H1 (cell line): ENCODE results near the gene KCNQ1. TPM values are rescaled to one million over a fixed set of nuclear protein-coding genes. Genes with fewer than 3 reads are reported as not detected.

Experiments used
- CTCF ChIA-PET: fragments of 300-600 bp; sonication (Branson Sonifier 250); formaldehyde crosslinking; loops from one replicate; lab custom pipeline; 2021; ENCODE audit not compliant: partially characterized antibody; lab: Charles Lee
- POLR2A ChIA-PET: fragments of 300-600 bp; sonication (Branson Sonifier 250); formaldehyde crosslinking; loops from one replicate; lab custom pipeline; 2021; ENCODE audit warnings: inconsistent platforms; ENCODE audit not compliant: partially characterized antibody; lab: Charles Lee
- DNase-seq, 2 experiments: peaks; one replicate each; pipeline versions ENCODE4 v3.0.0 to v3.0.0-alpha.2; 2010 to 2022; ENCODE audit warnings: low spot score in 2 of 2, low read depth in 1 of 2, mixed read lengths in 1 of 2
- FAIRE-seq: peaks from 2 replicates; lab custom pipeline; 2011; peaks lifted over from hg19 to GRCh38; lab: Jason Lieb, UNC
- H2AFZ ChIP-seq: 2 replicates; pipeline ENCODE4 v1.8.1; 2012; ENCODE audit warnings: low read length, inconsistent platforms
- H2AK5ac ChIP-seq: 2 replicates; pipeline ENCODE4 v1.6.1; 2013; ENCODE audit warnings: low read depth, low read length
- H2BK120ac ChIP-seq: replicated peaks from 2 replicates; pipeline ENCODE3; 2013; ENCODE audit warnings: low read depth, low read length, inconsistent platforms
- H2BK12ac ChIP-seq: 2 replicates; pipeline ENCODE4 v1.6.1; 2013; ENCODE audit warnings: low read depth, low read length
- H2BK15ac ChIP-seq: 2 replicates; pipeline ENCODE4 v1.6.1; 2013; ENCODE audit warnings: low read length
- H2BK20ac ChIP-seq: 2 replicates; pipeline ENCODE4 v1.6.1; 2013; ENCODE audit warnings: low read length
- H2BK5ac ChIP-seq: 2 replicates; pipeline ENCODE4 v1.6.1; 2013; ENCODE audit warnings: low read depth, low read length
- H3K14ac ChIP-seq: 2 replicates; pipeline ENCODE4 v1.6.1; 2013; ENCODE audit warnings: inconsistent platforms; ENCODE audit not compliant: insufficient read length
- H3K18ac ChIP-seq: 2 replicates; pipeline ENCODE4 v1.6.1; 2013; ENCODE audit warnings: low read length; ENCODE audit errors: extremely low read depth
- H3K23ac ChIP-seq: 2 replicates; pipeline ENCODE4 v1.6.1; 2013; ENCODE audit warnings: inconsistent platforms; ENCODE audit not compliant: insufficient read length
- H3K23me2 ChIP-seq: 2 replicates; pipeline ENCODE4 v1.6.1; 2013; ENCODE audit warnings: low read depth, low read length
- H3K27ac ChIP-seq: 2 replicates; pipeline ENCODE4 v1.6.1; 2011; ENCODE audit warnings: low read depth, low read length, inconsistent platforms
- H3K27me3 ChIP-seq, 4 experiments: replicated peaks in 1 of 4; 1 replicate in 1 of 4; 2 replicates in 3 of 4; pipeline versions ENCODE4 v1.6.1 to v1.8.1; 2011 to 2013; ENCODE audit warnings: low read length in 3 of 4, mild to moderate bottlenecking in 3 of 4, inconsistent platforms in 2 of 4, mixed read lengths in 2 of 4, moderate library complexity in 1 of 4; ENCODE audit not compliant: control insufficient read depth in 3 of 4, insufficient read depth in 3 of 4; ENCODE audit errors: extremely low read depth in 1 of 4
- H3K36me3 ChIP-seq, 4 experiments: 2 replicates each; pipeline versions ENCODE4 v1.6.1 to v1.8.1; 2011 to 2013; ENCODE audit warnings: mild to moderate bottlenecking in 4 of 4, low read length in 3 of 4, moderate library complexity in 2 of 4, control low read depth in 1 of 4, inconsistent platforms in 1 of 4; ENCODE audit not compliant: insufficient read depth in 4 of 4, control insufficient read depth in 2 of 4
- H3K4ac ChIP-seq: replicated peaks from 2 replicates; pipeline ENCODE3; 2013; ENCODE audit warnings: low read length, low read depth, mixed read lengths, inconsistent platforms; ENCODE audit not compliant: insufficient read length
- H3K4me1 ChIP-seq, 4 experiments: replicated peaks in 1 of 4; 1 replicate in 1 of 4; 2 replicates in 3 of 4; pipeline versions ENCODE4 v1.6.1 to v1.8.1; 2011 to 2013; ENCODE audit warnings: low read length in 3 of 4, inconsistent platforms in 2 of 4, mixed read lengths in 1 of 4; ENCODE audit not compliant: insufficient read depth in 4 of 4, control insufficient read depth in 3 of 4
- H3K4me2 ChIP-seq, 2 experiments: 2 replicates each; pipeline versions ENCODE4 v1.6.1 to v1.8.1; 2011 to 2013; ENCODE audit warnings: low read depth in 2 of 2, low read length in 2 of 2, control low read depth in 1 of 2, inconsistent platforms in 1 of 2, mild to moderate bottlenecking in 1 of 2; ENCODE audit not compliant: insufficient read depth in 1 of 2
- H3K4me3 ChIP-seq, 4 experiments: fragments of 200-600, 300-600 bp in 1 of 4; sonication (generic), shearing (Covaris generic), sonication (Bioruptor Twin) in 1 of 4; 2 replicates each; pipeline versions ENCODE4 v1.5.1 to v1.8.1; 2011 to 2016; ENCODE audit warnings: low read length in 4 of 4, low read depth in 3 of 4, control low read depth in 2 of 4, inconsistent platforms in 2 of 4, mild to moderate bottlenecking in 2 of 4, mixed read lengths in 1 of 4, moderate library complexity in 1 of 4; ENCODE audit not compliant: insufficient read depth in 2 of 4; ENCODE audit errors: extremely low read depth in 1 of 4
- H3K56ac ChIP-seq: replicated peaks from 2 replicates; pipeline ENCODE3; 2013; ENCODE audit warnings: low read depth, mild to moderate bottlenecking, mixed read lengths, low read length, inconsistent platforms; ENCODE audit not compliant: insufficient read length
- H3K79me1 ChIP-seq: 2 replicates; pipeline ENCODE4 v1.6.1; 2013; ENCODE audit warnings: low read depth, low read length, control low read depth
- H3K79me2 ChIP-seq, 2 experiments: 2 replicates each; pipeline versions ENCODE4 v1.6.1 to v1.8.1; 2012 to 2013; ENCODE audit warnings: low read length in 2 of 2, mild to moderate bottlenecking in 2 of 2, inconsistent platforms in 1 of 2; ENCODE audit not compliant: insufficient read depth in 2 of 2, control insufficient read depth in 1 of 2
- H3K9ac ChIP-seq, 4 experiments: replicated peaks in 1 of 4; 1 replicate in 1 of 4; 2 replicates in 3 of 4; pipeline versions ENCODE4 v1.6.1 to v1.8.1; 2011 to 2013; ENCODE audit warnings: low read depth in 3 of 4, low read length in 3 of 4, control low read depth in 2 of 4, mild to moderate bottlenecking in 2 of 4, moderate library complexity in 2 of 4, inconsistent platforms in 1 of 4; ENCODE audit errors: extremely low read depth in 1 of 4
- H3K9me3 ChIP-seq, 2 experiments: 2 replicates each; pipeline versions ENCODE4 v1.6.1 to v1.8.1; 2012 to 2013; ENCODE audit warnings: mild to moderate bottlenecking in 2 of 2, moderate library complexity in 2 of 2, control low read depth in 1 of 2, inconsistent platforms in 1 of 2, low read depth in 1 of 2, low read length in 1 of 2, mixed read lengths in 1 of 2; ENCODE audit not compliant: insufficient read depth in 2 of 2
- H4K20me1 ChIP-seq, 2 experiments: replicated peaks in 1 of 2; 2 replicates each; pipeline versions ENCODE3 to v1.8.1; 2011 to 2013; ENCODE audit warnings: inconsistent platforms in 2 of 2, low read length in 2 of 2, mild to moderate bottlenecking in 1 of 2; ENCODE audit not compliant: insufficient read depth in 2 of 2, control insufficient read depth in 1 of 2
- H4K5ac ChIP-seq: 2 replicates; pipeline ENCODE4 v1.6.1; 2013; ENCODE audit warnings: low read length, low read depth, mixed read lengths, inconsistent platforms; ENCODE audit not compliant: insufficient read length
- H4K8ac ChIP-seq: 2 replicates; pipeline ENCODE4 v1.8.0; 2013; ENCODE audit warnings: mild to moderate bottlenecking, moderate library complexity, low read length, inconsistent platforms; ENCODE audit not compliant: insufficient read depth; ENCODE audit errors: extremely low read depth
- H4K91ac ChIP-seq: replicated peaks from 2 replicates; pipeline ENCODE3; 2013; ENCODE audit warnings: low read length, mixed read lengths, inconsistent platforms; ENCODE audit not compliant: insufficient read length
- CEBPB ChIP-seq: IDR thresholded peaks from 2 replicates; pipeline ENCODE4 v1.6.1; 2012; ENCODE audit warnings: low read depth, low read length
- CHD1 ChIP-seq: IDR thresholded peaks from 2 replicates; pipeline ENCODE4 v1.6.1; 2012; ENCODE audit warnings: low read depth, low read length, improper control_type of control experiment
- GTF2F1 ChIP-seq: IDR thresholded peaks from 2 replicates; pipeline ENCODE4 v1.6.1; 2012; ENCODE audit warnings: low read depth, low read length, improper control_type of control experiment, borderline replicate concordance
- HDAC2 ChIP-seq, 2 experiments: fragments of 300-600 bp in 1 of 2; sonication (generic) in 1 of 2; IDR thresholded peaks; 2 replicates each; pipeline ENCODE4 v1.6.1; 2011 to 2012; ENCODE audit warnings: low read depth in 2 of 2, low read length in 2 of 2, mild to moderate bottlenecking in 2 of 2, moderate library complexity in 2 of 2, borderline replicate concordance in 1 of 2, inconsistent platforms in 1 of 2
- JUN ChIP-seq: IDR thresholded peaks from 2 replicates; pipeline ENCODE4 v1.6.1; 2011; ENCODE audit warnings: low read depth, mild to moderate bottlenecking, improper control_type of control experiment, low read length
- KDM1A ChIP-seq: fragments of 200-600, 300-600 bp; sonication (generic); IDR thresholded peaks from 2 replicates; pipeline ENCODE4 v1.7.1; 2016; ENCODE audit warnings: mild to moderate bottlenecking, low read length, borderline replicate concordance
- NANOG ChIP-seq: IDR thresholded peaks from 2 replicates; pipeline ENCODE4 v1.6.1; 2011; ENCODE audit warnings: low read length, low read depth, mild to moderate bottlenecking, inconsistent platforms; ENCODE audit not compliant: insufficient read depth, poor library complexity, severe bottlenecking
- RNF2 ChIP-seq: fragments of 200-900, 300-1000 bp; sonication (generic); IDR thresholded peaks from 2 replicates; pipeline ENCODE4 v1.7.1; 2016; ENCODE audit warnings: borderline replicate concordance, low read depth, mild to moderate bottlenecking, antibody characterized with exemption, low read length; ENCODE audit not compliant: poor library complexity, severe bottlenecking; ENCODE audit errors: missing control alignments
- SAP30 ChIP-seq: fragments of 300-600 bp; sonication (generic); IDR thresholded peaks from 2 replicates; pipeline ENCODE4 v1.7.1; 2012; ENCODE audit warnings: low read length, moderate library complexity, mild to moderate bottlenecking, inconsistent platforms; ENCODE audit not compliant: insufficient read depth, insufficient replicate concordance
- SP2 ChIP-seq: IDR thresholded peaks from 2 replicates; pipeline ENCODE4 v1.6.1; 2012; ENCODE audit warnings: mild to moderate bottlenecking, low read length, inconsistent platforms
- SRF ChIP-seq: IDR thresholded peaks from 2 replicates; pipeline ENCODE4 v1.6.1; 2011; ENCODE audit warnings: mild to moderate bottlenecking, low read depth, low read length, moderate library complexity
- TEAD4 ChIP-seq: IDR thresholded peaks from 2 replicates; pipeline ENCODE4 v1.6.1; 2012; ENCODE audit warnings: low read depth, low read length, inconsistent platforms, mixed read lengths
- YY1 ChIP-seq: IDR thresholded peaks from 2 replicates; pipeline ENCODE4 v1.6.1; 2011; ENCODE audit warnings: low read depth, mild to moderate bottlenecking, low read length
- WGBS, 2 experiments: shearing (Covaris generic) in 1 of 2; methylation state at CpG; one replicate each; pipeline versions ENCODE4 v1.1.6 to v1.1.7; 2013 to 2015; ENCODE audit warnings: low lambda C conversion rate in 2 of 2, mixed read lengths in 2 of 2, inconsistent platforms in 1 of 2, low coverage in 1 of 2, missing lambda C conversion rate in 1 of 2; ENCODE audit not compliant: insufficient replicate concordance in 2 of 2, insufficient coverage in 1 of 2, insufficient read length in 1 of 2; ENCODE audit errors: extremely low coverage in 1 of 2, missing lambda C conversion rate in 1 of 2; 5-methylcytosine and 5-hydroxymethylcytosine counted together
- polyA plus RNA-seq, 7 experiments: library from polyadenylated mRNA; depleted of rRNA in 3 of 7; stranded (reverse) in 5 of 7; unstranded in 2 of 7; fragments of >200 nt in 5 of 7; fragments of 200-250 nt in 2 of 7; gene quantifications; 1 replicate in 5 of 7; 2 replicates in 1 of 7; 4 replicates in 1 of 7; pipeline versions ENCODE4 v1.2.1 to v1.2.3, GENCODE V29; 2011 to 2013; ENCODE audit warnings: missing spikeins in 2 of 7, mixed read lengths in 2 of 7
- total RNA-seq: library from RNA; stranded (reverse); fragmentation: NEBNext Ultra II Directional; extraction: Animal tissue kit (Norgen Biotek cat#: 25700); gene quantifications from 2 replicates; pipeline ENCODE4 v1.2.1, GENCODE V29; 2021

The KCNQ1 gene
- total and polyA plus RNA-seq, 2 of the 8 experiments (the other 6 are each of a cell fraction or from before 2014, with no cell fraction given), result 1.9 to 2.0 TPM

GRCh38 chr11:2541881-2542361 is 97.1 kb downstream of the KCNQ1 start:
- 85% methylated on average over 12 of the region's 14 CpGs; no CpG with 5 or more reads in 1 of the 2 experiments for WGBS, 2 experiments
- POLR2A ChIA-PET, result interaction anchor here (1.2 kb wide), 1 partner anchor 350 kb away, joined by 3 read pairs; no protein-coding TSS in a partner anchor
- Histone ChIP-seq H2AFZ (no peak overlapping the region), H3K27me3 (peaks cover 0 to 61% (median 29%) of the 10 kb centered on the region in 4 experiments; a peak in 6 of 7 replicates), H4K91ac (no peak overlapping the region), H3K79me2 (no peaks in the 10 kb centered on the region), H3K23ac (no peak overlapping the region), H2BK5ac (no peak overlapping the region), H2BK12ac (no peak overlapping the region), H3K4ac (no peak overlapping the region), H2BK120ac (no peak overlapping the region), H3K27ac (no peak overlapping the region), H3K9ac (no peak overlapping the region), H3K9me3 (no peaks in the 10 kb centered on the region), H3K4me3 (no peak overlapping the region), H4K5ac (no peak overlapping the region), H3K36me3 (no peaks in the 10 kb centered on the region), H2BK20ac (no peak overlapping the region), H3K4me2 (no peak overlapping the region), H3K4me1 (peaks cover 0 to 3% (median 0%) of the 10 kb centered on the region in 4 experiments; a peak in 2 of 7 replicates), H3K23me2 (no peaks in the 10 kb centered on the region), H2BK15ac (no peak overlapping the region), H3K56ac (no peak overlapping the region), H3K14ac (no peak overlapping the region), H2AK5ac (no peak overlapping the region), H4K20me1 (peaks cover 0 to 3% of the 10 kb centered on the region in 2 experiments), H3K79me1 (no peaks in the 10 kb centered on the region), H4K8ac (no peak overlapping the region), H3K18ac (no peak overlapping the region)
- CTCF ChIA-PET, result interaction anchor here (4.1 to 14.3 kb wide), 2 partner anchors 10 to 346 kb away, joined by 21 to 521 read pairs; partner anchors contain the start of gene CDKN1C
- no peak for DNase-seq
- FAIRE-seq, result no peak
- no peak for TF ChIP-seq RNF2
- no peak for TF ChIP-seq SAP30
- TF ChIP-seq GTF2F1, result no peak
- no peak for TF ChIP-seq NANOG
- TF ChIP-seq JUN, result no peak
- no peak for TF ChIP-seq TEAD4
- TF ChIP-seq KDM1A, result no peak
- no peak for TF ChIP-seq CEBPB
- no peak for TF ChIP-seq HDAC2 (IDR thresholded peaks at IDR 0.05; ENCODE audit: borderline replicate concordance in 1 of 2, low read depth in 2 of 2, low read length in 2 of 2)
- TF ChIP-seq SP2, result no peak
- no peak for TF ChIP-seq CHD1
- no peak for TF ChIP-seq SRF
- no peak for TF ChIP-seq YY1
